HepG2 (cell line): ENCODE results near the gene MEF2A. TPM values are rescaled to one million over a fixed set of nuclear protein-coding genes. Genes with fewer than 3 reads are reported as not detected.

ENCODE experiments used
- AGO2 ChIP-seq: fragments of 200-400 bp; formaldehyde crosslinking; optimal IDR thresholded peaks from 2 replicates; pipeline ENCODE3; 2017; ENCODE audit warnings: mild to moderate bottlenecking, low read depth, low read length, moderate library complexity
- CHD4 ChIP-seq: fragments of 200-600 bp; sonication (generic); IDR thresholded peaks from 2 replicates; pipeline ENCODE4 v1.7.0; 2017; ENCODE audit warnings: mild to moderate bottlenecking, low read length, borderline replicate concordance
- FIP1L1 ChIP-seq: fragments of 200-400 bp; formaldehyde crosslinking; IDR thresholded peaks from 2 replicates; pipeline ENCODE4 v1.6.1; 2018; ENCODE audit warnings: low read depth, mild to moderate bottlenecking, low read length, moderate library complexity, borderline replicate concordance; ENCODE audit not compliant: insufficient read depth
- FOXA3 ChIP-seq: IDR thresholded peaks from 2 replicates; pipeline ENCODE4 v1.6.1; 2016; ENCODE audit warnings: missing genetic modification reagents, missing compliant biosample characterization
- MBNL3 ChIP-seq: fragments of 250-450 bp; sonication (Bioruptor Pico); conservative IDR thresholded peaks from 2 replicates; pipeline ENCODE4 v1.8.0; 2022; ENCODE audit warnings: mild to moderate bottlenecking, inconsistent platforms
- NFKBIZ ChIP-seq: IDR thresholded peaks from 2 replicates; pipeline ENCODE4 v1.6.1; 2018; ENCODE audit warnings: missing genetic modification reagents, missing compliant biosample characterization
- PATZ1 ChIP-seq: sonication (generic); formaldehyde crosslinking; IDR thresholded peaks from 2 replicates; pipeline ENCODE4 v1.4.0; 2020; ENCODE audit warnings: missing genetic modification reagents
- RFXANK ChIP-seq: IDR thresholded peaks from 2 replicates; pipeline ENCODE4 v1.6.1; 2016
- SNAPC5 ChIP-seq: sonication (generic); formaldehyde crosslinking; IDR thresholded peaks from 2 replicates; pipeline ENCODE4 v1.8.1; 2023; ENCODE audit warnings: mild to moderate bottlenecking, missing genetic modification reagents, borderline replicate concordance
- SOX6 ChIP-seq, 2 experiments: fragments of 450-650 bp in 1 of 2; sonication (generic) in 1 of 2; formaldehyde crosslinking in 1 of 2; IDR thresholded peaks; 2 replicates each; pipeline versions ENCODE4 v1.4.0 to v1.6.1; 2017 to 2020; ENCODE audit warnings: antibody characterized with exemption in 1 of 2, mild to moderate bottlenecking in 1 of 2, missing genetic modification reagents in 1 of 2
- TFE3 ChIP-seq: IDR thresholded peaks from 2 replicates; pipeline ENCODE4 v1.6.1; 2016
- TOPORS ChIP-seq: sonication (generic); formaldehyde crosslinking; IDR thresholded peaks from 2 replicates; pipeline ENCODE4 v1.8.0; 2023; ENCODE audit warnings: mild to moderate bottlenecking, missing genetic modification reagents
- ZBTB10 ChIP-seq: sonication (generic); formaldehyde crosslinking; IDR thresholded peaks from 2 replicates; pipeline ENCODE4 v1.4.0; 2020; ENCODE audit warnings: missing genetic modification reagents, borderline replicate concordance
- ZBTB38 ChIP-seq: sonication (generic); formaldehyde crosslinking; IDR thresholded peaks from 2 replicates; pipeline ENCODE4 v1.5.1; 2020; ENCODE audit warnings: mild to moderate bottlenecking, missing genetic modification reagents
- ZFP91 ChIP-seq: sonication (generic); formaldehyde crosslinking; IDR thresholded peaks from 2 replicates; pipeline ENCODE4 v1.9.0; 2022; ENCODE audit warnings: missing genetic modification reagents, mild to moderate bottlenecking, borderline replicate concordance
- ZNF234 ChIP-seq: sonication (generic); formaldehyde crosslinking; conservative IDR thresholded peaks from 2 replicates; pipeline ENCODE4 v1.5.1; 2020; ENCODE audit warnings: mild to moderate bottlenecking, missing genetic modification reagents
- ZNF496 ChIP-seq: sonication (generic); formaldehyde crosslinking; IDR thresholded peaks from 2 replicates; pipeline ENCODE4 v1.8.1; 2023; ENCODE audit warnings: mild to moderate bottlenecking, moderate library complexity, missing genetic modification reagents; ENCODE audit not compliant: insufficient replicate concordance
- ZNF605 ChIP-seq: sonication (generic); formaldehyde crosslinking; IDR thresholded peaks from 2 replicates; pipeline ENCODE4 v1.8.0; 2022; ENCODE audit warnings: mild to moderate bottlenecking, missing genetic modification reagents
- ZNF773 ChIP-seq: sonication (generic); formaldehyde crosslinking; IDR thresholded peaks from 2 replicates; pipeline ENCODE4 v1.4.0; 2020; ENCODE audit warnings: missing genetic modification reagents, borderline replicate concordance
- polyA plus RNA-seq, 8 experiments: library from polyadenylated mRNA; depleted of rRNA in 3 of 8; stranded (reverse) in 7 of 8; unstranded in 1 of 8; fragments of >200 nt; fragmentation: Illumina TruSeq in 4 of 8; extraction: Trizol in 4 of 8; gene quantifications; 2 replicates each; pipeline versions ENCODE4 v1.2.1 to v1.2.3, GENCODE V29; 2011 to 2016; ENCODE audit warnings: low read depth in 4 of 8, missing spikeins in 1 of 8, mixed read lengths in 1 of 8; ENCODE audit not compliant: insufficient read depth in 1 of 8
- total RNA-seq, 5 experiments: library from RNA; depleted of rRNA; stranded (reverse); fragments of >200 nt; fragmentation: Illumina TruSeq; extraction: Trizol; gene quantifications; 2 replicates each; pipeline ENCODE4 v1.2.3, GENCODE V29; 2016; ENCODE audit warnings: low read depth in 1 of 5

Gene MEF2A
- total and polyA plus RNA-seq, 2 of the 13 experiments (the other 11 are each of a cell fraction or from before 2014, with no cell fraction given) = 15.2 to 24.4 TPM

GRCh38 chr15:99732751-99733267 is 167.0 kb downstream of the MEF2A start (continued):
- no peak for TF ChIP-seq SNAPC5 (CRISPR knock-in tag)
- TF ChIP-seq TOPORS (CRISPR knock-in tag) = no peak
- no peak for TF ChIP-seq ZBTB38 (CRISPR knock-in tag)
- no peak for TF ChIP-seq CHD4
- TF ChIP-seq ZNF234 = no peak
- peak; percentile 46; the same call in 1 of the 2 replicates for TF ChIP-seq ZFP91 (CRISPR knock-in tag)
- no peak for TF ChIP-seq ZNF496 (CRISPR knock-in tag)
- TF ChIP-seq PATZ1 (CRISPR knock-in tag) = peak; percentile 40; the same call in 1 of the 2 replicates
- no peak for TF ChIP-seq RFXANK (CRISPR knock-in tag)
- TF ChIP-seq FIP1L1 = no peak
- peak; percentile 53 for TF ChIP-seq AGO2
- TF ChIP-seq NFKBIZ (CRISPR knock-in tag) = no peak
- TF ChIP-seq SOX6 (IDR thresholded peaks at IDR 0.05) = no peak
- 0 out of 2 replicates have a peak, but pooled peaks have one; percentile 11 for TF ChIP-seq SOX6 (CRISPR knock-in tag; IDR thresholded peaks at IDR 0.05)
- no peak for TF ChIP-seq ZNF773 (CRISPR knock-in tag)
- no peak for TF ChIP-seq TFE3 (CRISPR knock-in tag)
- TF ChIP-seq FOXA3 (CRISPR knock-in tag) = peak; percentile 2; the same call in 1 of the 2 replicates
- TF ChIP-seq ZBTB10 (CRISPR knock-in tag) = peak; percentile 86; the same call in 1 of the 2 replicates
- no peak for TF ChIP-seq MBNL3 (CRISPR knock-in tag)
- TF ChIP-seq ZNF605 (CRISPR knock-in tag) = peak; percentile 82; the same call in 1 of the 2 replicates
